Stomach (tissue), 9 donors: ENCODE results near the gene GSTA3. TPM values are rescaled to one million over a fixed set of nuclear protein-coding genes. Genes with fewer than 3 reads are reported as not detected.
A peak's percentile ranks its signal among the peaks of the same experiment; 100 is the strongest.
"Not testable (repeated sequence)": the region's sequence is repeated elsewhere in the genome, so short reads cannot be mapped to it uniquely, and the experiment has no call there.

ENCODE experiments used
- DNase-seq, 2 donors: peaks; one replicate each; pipeline versions ENCODE4 v3.0.0 to v3.0.0-alpha.2; 2013 to 2019
- H3K27ac ChIP-seq, 5 donors: fragments of 200-600 bp in 4 of 5; sonication (generic) in 4 of 5; one replicate each; pipeline ENCODE4 v1.5.1; 2013 to 2019; ENCODE audit warnings: mild to moderate bottlenecking in 1 of 5, moderate library complexity in 1 of 5
- H3K27me3 ChIP-seq, 3 donors: fragments of 200-600 bp; sonication (generic); one replicate each; pipeline ENCODE4 v1.5.1; 2017 to 2019; ENCODE audit warnings: mixed run types in 1 of 3
- H3K36me3 ChIP-seq, 4 donors: fragments of 200-600 bp; sonication (generic); 1 replicate in 3 of 4; 2 replicates in 1 of 4; pipeline ENCODE4 v1.5.1; 2016 to 2019
- H3K4me1 ChIP-seq, 4 donors: fragments of 200-600 bp; sonication (generic); one replicate each; pipeline ENCODE4 v1.5.1; 2016 to 2019
- H3K4me3 ChIP-seq, 4 donors: fragments of 200-600 bp; sonication (generic) in 3 of 4; one replicate each; pipeline ENCODE4 v1.5.1; 2016 to 2019; ENCODE audit warnings: mild to moderate bottlenecking in 1 of 4
- H3K9me3 ChIP-seq, 4 donors: fragments of 200-600 bp; sonication (generic); one replicate each; pipeline ENCODE4 v1.5.1; 2016 to 2019
- EP300 ChIP-seq: sonication (generic); formaldehyde crosslinking; IDR thresholded peaks from one replicate; pipeline ENCODE4 v1.6.1; 2017; ENCODE audit warnings: antibody characterized with exemption
- POLR2A ChIP-seq, 4 donors: fragments of 450-650 bp; IDR thresholded peaks; one replicate each; pipeline ENCODE4 v1.6.1; 2016; ENCODE audit warnings: antibody characterized with exemption in 4 of 4, control low read depth in 2 of 4, mild to moderate bottlenecking in 1 of 4, moderate library complexity in 1 of 4
- POLR2AphosphoS5 ChIP-seq, 3 donors: sonication (generic); formaldehyde crosslinking; IDR thresholded peaks; one replicate each; pipeline ENCODE4 v1.6.1; 2016; ENCODE audit warnings: antibody characterized with exemption in 3 of 3
- WGBS, 5 donors: extraction: QIAGEN DNeasy Blood & Tissue Kit in 3 of 5; methylation state at CpG; one replicate each; pipeline versions ENCODE4 v1.1.5 to v1.1.7; 2013 to 2018; 5-methylcytosine and 5-hydroxymethylcytosine counted together
- intact Hi-C: fragments of 100-400 bp; cut with DNase I; formaldehyde crosslinking; loops from one replicate; pipeline ENCODE4 v1.15.1; 2023; ENCODE audit warnings: low total_unique reads
- polyA plus RNA-seq, 3 donors: library from polyadenylated mRNA; stranded (reverse); fragments of 200-250 nt; gene quantifications; one replicate each; pipeline ENCODE4 v1.2.3, GENCODE V29; 2013
- total RNA-seq, 5 donors: library from RNA; depleted of rRNA; stranded (reverse); fragments of >200 nt; gene quantifications; one replicate each; pipeline versions ENCODE4 v1.1.0 to v1.2.3, GENCODE V29; 2014 to 2016
- TF ChIP-seq, protein P1 (sequence below), 7 experiments: fragments of 450-650 bp in 4 of 7; fragments of 200-600 bp in 3 of 7; sonication (generic) in 3 of 7; IDR thresholded peaks; one replicate each; pipeline ENCODE4 v1.5.1; 2016 to 2019; ENCODE audit warnings: antibody characterized with exemption in 7 of 7, control low read depth in 2 of 7, mild to moderate bottlenecking in 1 of 7
- donor health status: healthy with polysubstance abuse.
- donor health status: Bipolar disorder and iron deficiency.
- donor health status: healthy.

The GSTA3 gene
- total and polyA plus RNA-seq, 8 donors = 1.00 to 8.9 (median 2.3) TPM; not detected in 5

DNA sequence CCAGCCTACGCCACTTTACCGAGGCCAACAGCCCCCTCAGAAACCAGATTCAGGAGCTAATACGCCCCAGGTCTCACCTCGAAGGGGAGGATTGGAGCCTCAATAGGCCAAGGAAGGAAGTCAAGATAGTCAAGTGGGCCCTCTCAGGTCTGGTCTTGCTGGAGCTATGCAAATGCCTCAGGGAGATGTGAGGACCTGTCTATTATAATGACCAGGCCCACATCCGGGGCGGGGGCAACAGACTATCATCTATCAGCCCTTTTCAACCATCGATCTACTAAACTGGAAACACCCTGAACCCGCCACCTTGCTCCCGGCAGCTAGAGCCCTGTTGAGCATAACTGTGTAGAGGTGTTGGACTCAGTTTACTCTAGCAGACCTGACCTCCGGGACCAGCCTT lies 12.7 kb upstream of the GSTA3 start:
- TF ChIP-seq POLR2A (IDR thresholded peaks at IDR 0.05) = no peak
- no peak for TF ChIP-seq EP300
- TF ChIP-seq POLR2AphosphoS5 (IDR thresholded peaks at IDR 0.05) = no peak
- TF ChIP-seq, protein P1, sequence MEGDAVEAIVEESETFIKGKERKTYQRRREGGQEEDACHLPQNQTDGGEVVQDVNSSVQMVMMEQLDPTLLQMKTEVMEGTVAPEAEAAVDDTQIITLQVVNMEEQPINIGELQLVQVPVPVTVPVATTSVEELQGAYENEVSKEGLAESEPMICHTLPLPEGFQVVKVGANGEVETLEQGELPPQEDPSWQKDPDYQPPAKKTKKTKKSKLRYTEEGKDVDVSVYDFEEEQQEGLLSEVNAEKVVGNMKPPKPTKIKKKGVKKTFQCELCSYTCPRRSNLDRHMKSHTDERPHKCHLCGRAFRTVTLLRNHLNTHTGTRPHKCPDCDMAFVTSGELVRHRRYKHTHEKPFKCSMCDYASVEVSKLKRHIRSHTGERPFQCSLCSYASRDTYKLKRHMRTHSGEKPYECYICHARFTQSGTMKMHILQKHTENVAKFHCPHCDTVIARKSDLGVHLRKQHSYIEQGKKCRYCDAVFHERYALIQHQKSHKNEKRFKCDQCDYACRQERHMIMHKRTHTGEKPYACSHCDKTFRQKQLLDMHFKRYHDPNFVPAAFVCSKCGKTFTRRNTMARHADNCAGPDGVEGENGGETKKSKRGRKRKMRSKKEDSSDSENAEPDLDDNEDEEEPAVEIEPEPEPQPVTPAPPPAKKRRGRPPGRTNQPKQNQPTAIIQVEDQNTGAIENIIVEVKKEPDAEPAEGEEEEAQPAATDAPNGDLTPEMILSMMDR (IDR thresholded peaks at IDR 0.05) = no peak
- no peaks in the 10 kb centered on the region for H3K36me3 ChIP-seq
- H3K27me3 ChIP-seq = no peaks in the 10 kb centered on the region
- no peak overlapping the region for H3K27ac ChIP-seq
- no peak overlapping the region for H3K4me3 ChIP-seq
- no peak for DNase-seq
- peaks cover 17 to 27% (median 21%) of the 10 kb centered on the region in 4 donors for H3K4me1 ChIP-seq
- H3K9me3 ChIP-seq = no peaks in the 10 kb centered on the region
- intact Hi-C loops = no loop called here
- WGBS, 5 donors = 81 to 92% (median 89%) methylated on average over 5 to 10 of the region's 10 CpGs

DNA sequence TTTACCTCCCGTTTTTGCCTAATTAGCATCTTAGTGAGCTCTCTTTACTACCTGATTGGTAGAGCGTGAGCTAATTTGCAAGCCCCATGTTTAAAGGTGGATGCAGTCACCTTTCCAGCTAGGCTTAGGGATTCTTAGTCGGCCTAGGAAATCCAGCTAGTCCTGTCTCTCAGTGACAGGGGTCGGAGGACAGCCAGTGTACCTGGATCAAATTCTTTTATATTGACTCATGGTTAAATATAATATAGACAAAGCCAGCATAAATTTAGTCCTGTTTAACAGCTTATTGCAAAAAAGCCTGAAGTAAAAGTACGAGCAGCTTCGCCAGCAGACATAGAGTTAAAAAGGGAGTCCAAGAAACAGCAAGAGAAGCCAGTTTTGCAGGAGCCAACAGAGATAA lies 12.2 kb upstream of the GSTA3 start:
- TF ChIP-seq POLR2A (IDR thresholded peaks at IDR 0.05) (no peak), EP300 (no peak), POLR2AphosphoS5 (IDR thresholded peaks at IDR 0.05) (no peak)
- TF ChIP-seq, protein P1 (IDR thresholded peaks at IDR 0.05) = no peak
- no peaks in the 10 kb centered on the region for H3K36me3 ChIP-seq
- no peak for DNase-seq
- H3K9me3 ChIP-seq = no peaks in the 10 kb centered on the region
- no peaks in the 10 kb centered on the region for H3K27me3 ChIP-seq
- WGBS, 5 donors = 85 to 94% (median 92%) methylated on average over 6 of the region's 6 CpGs
- peaks cover 17 to 27% (median 21%) of the 10 kb centered on the region in 4 donors for H3K4me1 ChIP-seq
- no peak overlapping the region for H3K4me3 ChIP-seq
- intact Hi-C loops = no loop called here
- no peak overlapping the region for H3K27ac ChIP-seq

DNA sequence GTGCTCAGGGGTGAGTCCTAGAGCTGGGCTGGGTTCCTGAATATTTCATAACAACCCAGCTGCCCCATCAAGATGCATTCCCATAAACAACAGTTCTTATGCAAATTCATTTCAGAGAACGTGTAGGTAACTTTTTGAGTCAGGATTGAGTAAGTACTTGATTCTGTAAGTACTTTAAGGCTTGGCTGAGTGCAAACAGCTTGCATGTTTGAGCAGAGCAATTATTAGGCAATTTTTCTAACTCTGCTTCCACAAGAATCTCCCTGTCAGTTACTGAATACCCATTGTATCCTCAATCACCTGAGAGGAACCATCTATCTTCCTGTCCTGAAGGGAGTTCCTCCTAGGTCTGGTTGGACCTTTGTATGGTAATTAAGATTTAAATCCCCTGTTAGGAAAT lies 10.0 kb upstream of the GSTA3 start:
- 10 to 28% (median 18%) methylated on average over 1 of the region's 1 CpG for WGBS, 5 donors
- H3K27me3 ChIP-seq, H3K9me3 ChIP-seq, intact Hi-C loops, H3K36me3 ChIP-seq, H3K4me3 ChIP-seq: not testable (repeated sequence)
- Histone ChIP-seq H3K27ac (peak overlapping the region in 2 of 5 donors; percentile 4 to 68), H3K4me1 (peaks cover 17 to 27% (median 19%) of the 10 kb centered on the region in 4 donors)
- peak in 1 of 2 donors; percentile 18 for DNase-seq

DNA sequence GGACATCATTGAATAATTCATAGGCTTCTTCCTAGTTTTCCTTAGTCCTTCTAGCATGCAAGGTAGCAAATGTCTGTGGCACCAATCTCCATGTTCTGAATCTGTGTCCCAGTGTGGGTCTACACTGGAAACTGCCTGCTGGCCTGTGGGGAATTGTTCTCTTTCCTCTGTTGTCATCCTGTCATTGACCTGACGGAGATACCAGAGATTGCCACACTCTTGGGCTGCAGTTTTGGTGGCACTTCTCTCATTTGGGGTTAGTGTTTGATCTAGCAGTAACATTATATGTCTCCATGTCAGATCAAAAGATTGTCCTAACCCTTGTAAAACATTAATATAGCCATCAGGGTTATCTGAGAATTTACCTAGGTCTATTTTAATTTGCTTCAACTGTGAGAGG lies 9.3 kb upstream of the GSTA3 start:
- intact Hi-C loops, H3K36me3 ChIP-seq, H3K27me3 ChIP-seq, H3K9me3 ChIP-seq, H3K4me3 ChIP-seq, DNase-seq: not testable (repeated sequence)
- WGBS, 5 donors = 50 to 100% (median 75%) methylated on average over 1 of the region's 1 CpG
- Histone ChIP-seq H3K4me1 (peaks cover 17 to 27% (median 19%) of the 10 kb centered on the region in 4 donors), H3K27ac (peak overlapping the region in 4 of 5 donors; percentile 46 to 70 (median 64))

DNA sequence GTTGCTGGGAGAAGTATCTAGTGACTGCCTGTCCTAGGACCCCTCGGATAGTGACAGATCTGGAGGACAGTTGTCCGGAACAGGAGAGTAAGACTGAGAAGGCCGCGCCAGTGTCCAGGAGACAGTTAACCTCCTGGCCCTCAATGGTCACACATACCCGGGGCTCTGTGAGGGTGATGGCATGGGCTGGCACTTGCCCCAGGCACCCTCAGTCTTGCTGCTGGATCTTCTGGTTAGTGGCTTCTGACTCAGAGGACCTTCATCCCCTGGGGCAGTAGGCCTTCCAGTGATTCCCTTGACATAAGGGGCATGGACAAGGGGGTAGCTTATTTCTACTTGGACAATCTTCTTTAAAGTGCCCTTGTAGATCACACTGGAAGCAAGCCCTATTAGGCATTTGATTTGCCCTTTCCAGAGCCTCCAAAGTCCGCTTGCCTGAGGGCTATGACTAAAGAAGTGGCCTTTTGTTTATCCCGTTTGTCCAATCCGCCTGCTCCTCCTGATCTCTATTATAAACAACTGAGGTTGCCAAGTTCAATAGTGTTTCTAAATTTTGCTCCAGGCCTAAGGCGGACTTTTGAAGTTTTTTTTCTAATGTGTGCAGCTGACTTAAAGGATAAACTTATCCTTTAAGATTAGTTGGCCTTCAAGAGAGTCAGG lies 8.7 kb upstream of the GSTA3 start:
- DNase-seq = peak; percentile 53 to 69
- WGBS, 5 donors = 44 to 54% (median 47%) methylated on average over 9 of the region's 9 CpGs
- intact Hi-C loops, H3K4me3 ChIP-seq, H3K9me3 ChIP-seq, H3K27me3 ChIP-seq, H3K36me3 ChIP-seq: not testable (repeated sequence)
- peaks cover 17 to 27% (median 19%) of the 10 kb centered on the region in 4 donors for H3K4me1 ChIP-seq
- peak in 2 of 3 donors; percentile 63 to 71 for TF ChIP-seq POLR2AphosphoS5 (IDR thresholded peaks at IDR 0.05)
- H3K27ac ChIP-seq = peak overlapping the region; percentile 46 to 87 (median 61)

DNA sequence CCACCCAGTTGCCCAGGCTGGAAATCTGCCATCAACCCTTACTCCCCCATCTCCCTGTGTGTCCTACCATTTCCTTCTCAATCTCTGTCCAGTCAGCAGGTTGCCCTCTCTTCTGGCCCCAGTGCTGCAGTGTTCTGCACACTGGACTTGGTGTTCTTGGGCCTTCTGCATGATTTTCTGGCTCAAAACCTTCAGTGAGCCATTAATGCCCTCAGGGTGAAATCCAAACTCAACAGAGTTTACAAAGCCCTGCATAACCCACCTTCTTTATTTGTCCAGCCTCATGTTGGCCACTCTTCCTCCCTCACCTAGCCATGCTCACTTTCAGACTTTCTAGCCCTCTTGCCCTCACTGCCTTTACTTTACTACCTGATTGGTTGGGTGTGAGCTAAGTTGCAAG lies 5.0 kb upstream of the GSTA3 start:
- TF ChIP-seq POLR2AphosphoS5 (IDR thresholded peaks at IDR 0.05) = no peak
- TF ChIP-seq, protein P1 (IDR thresholded peaks at IDR 0.05) = no peak
- TF ChIP-seq POLR2A (IDR thresholded peaks at IDR 0.05) = no peak
- TF ChIP-seq EP300 = no peak
- no peak for DNase-seq
- H3K27ac ChIP-seq = no peak overlapping the region
- H3K4me3 ChIP-seq = no peak overlapping the region
- intact Hi-C loops = no loop called here
- peaks cover 15 to 22% (median 19%) of the 10 kb centered on the region in 4 donors for H3K4me1 ChIP-seq
- no peaks in the 10 kb centered on the region for H3K36me3 ChIP-seq
- no peaks in the 10 kb centered on the region for H3K9me3 ChIP-seq
- H3K27me3 ChIP-seq = no peaks in the 10 kb centered on the region
